Hypothalamus (tissue), 51 donors: ENCODE measurements around the gene OTX2.

Experiments
- DNase-seq, 51 donors: peaks; one replicate each; lab custom pipeline; 2025; lab: John Stamatoyannopoulos, UW

The OTX2 gene

DNA sequence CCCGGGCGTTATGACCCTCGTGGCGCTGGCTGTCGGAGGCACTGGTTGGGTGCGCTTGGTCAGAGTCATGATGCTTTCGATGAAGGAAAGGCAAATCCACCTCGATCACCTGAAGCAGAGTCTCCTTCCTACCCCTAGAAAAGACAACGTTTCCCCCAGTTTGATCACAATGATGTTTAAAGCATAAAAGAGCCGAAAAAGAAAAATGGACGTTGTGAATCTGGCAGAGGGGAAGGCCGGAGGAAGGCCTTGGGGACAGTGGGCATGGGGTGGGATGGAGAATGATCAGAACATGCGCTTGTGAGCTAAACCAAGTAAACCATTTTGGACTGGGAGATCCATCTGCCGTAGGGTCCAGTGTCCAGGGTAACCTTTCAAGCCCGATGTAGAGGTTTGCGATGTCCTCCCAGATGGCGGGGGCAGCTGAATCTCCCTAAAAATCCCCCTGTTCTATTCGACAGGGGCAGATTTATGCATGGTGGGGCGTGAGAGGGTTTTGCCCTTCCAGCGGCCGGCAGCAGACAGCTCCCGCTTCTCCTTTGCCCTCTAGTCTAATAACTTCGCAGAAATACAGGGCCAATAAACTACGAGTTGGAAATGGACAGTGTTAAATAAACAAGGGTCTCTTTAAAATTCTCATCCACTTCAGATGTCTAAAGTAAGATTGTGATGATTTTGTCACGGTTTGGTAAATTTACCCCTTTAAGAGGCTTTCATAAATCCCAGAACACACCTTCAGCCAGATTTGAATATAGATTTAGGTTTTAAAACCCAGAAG, 2.3 kb upstream of the OTX2 start:
- no peak for DNase-seq

DNA sequence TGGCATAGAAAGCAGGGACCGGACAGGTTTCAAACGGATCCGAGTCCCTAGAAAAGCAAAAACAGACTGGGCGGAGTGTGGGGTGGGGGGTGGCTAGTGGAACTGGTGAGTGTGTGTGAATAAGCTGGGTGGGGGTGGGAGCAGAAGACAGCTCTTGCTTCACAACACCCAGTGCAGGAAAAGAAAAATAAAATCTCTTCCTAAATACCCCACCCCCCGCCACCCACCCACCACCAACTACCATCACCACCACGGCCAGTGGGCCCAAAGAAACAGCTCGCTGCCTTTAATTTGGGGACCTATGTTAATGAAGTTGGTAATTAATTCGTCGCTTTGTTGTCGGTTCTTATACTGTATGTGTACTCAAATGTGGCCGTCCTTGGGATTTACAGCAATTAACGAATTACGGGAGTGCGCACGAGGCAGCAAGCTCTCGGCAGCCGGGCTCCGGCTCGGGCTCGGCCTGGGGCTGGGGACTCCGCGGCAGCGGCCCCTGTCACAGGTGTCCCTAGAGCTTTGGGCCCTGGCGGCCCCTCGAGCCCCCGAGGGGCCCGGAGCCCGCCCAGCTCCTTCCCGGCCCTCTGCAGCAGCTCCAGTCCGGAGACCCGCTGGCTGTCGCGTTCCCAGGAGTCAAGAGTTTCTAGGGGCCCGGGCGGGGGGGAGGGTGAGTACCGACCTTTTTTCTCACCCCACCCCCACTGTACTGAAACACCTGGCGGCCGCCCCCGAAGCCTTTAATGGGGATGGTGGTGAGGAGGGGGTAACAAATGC, 1.5 kb upstream of the OTX2 start:
- DNase-seq, result no peak

DNA sequence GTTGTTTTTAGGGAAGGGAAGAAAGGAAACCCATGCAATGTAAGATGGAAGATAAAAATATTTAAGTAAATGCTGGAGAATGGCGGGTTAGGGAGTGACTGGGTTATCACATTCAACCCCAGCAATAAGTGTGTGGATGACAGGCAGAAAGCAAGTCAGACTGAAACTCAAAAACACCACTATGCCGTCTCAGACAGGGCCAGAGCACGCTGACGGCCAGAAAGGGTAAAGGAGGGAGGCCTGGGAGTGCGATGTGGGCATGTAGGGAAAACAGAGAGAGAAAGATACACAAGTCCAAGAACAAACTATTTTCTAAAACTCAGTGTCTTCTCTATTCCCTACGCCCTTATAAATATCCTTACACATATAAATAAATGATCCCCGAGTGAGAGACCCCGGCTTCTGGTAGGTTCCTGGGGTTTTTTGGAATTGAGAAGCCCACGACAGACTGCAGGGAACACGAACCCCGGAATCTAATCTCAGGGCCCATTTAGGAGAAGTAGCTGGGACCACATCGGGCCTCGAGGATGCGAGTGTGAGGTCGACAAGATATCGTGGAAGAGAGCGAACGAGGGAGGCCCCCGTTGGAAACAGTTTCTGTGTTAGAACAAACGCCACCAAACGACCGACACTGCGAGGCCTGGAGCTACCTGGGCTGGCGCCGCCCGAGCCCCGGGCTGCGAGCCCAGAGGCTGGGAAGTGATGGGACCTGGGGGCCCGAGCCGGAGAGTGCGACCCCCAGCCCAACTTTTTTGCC, 735 bp upstream of the OTX2 start:
- no peak for DNase-seq

DNA sequence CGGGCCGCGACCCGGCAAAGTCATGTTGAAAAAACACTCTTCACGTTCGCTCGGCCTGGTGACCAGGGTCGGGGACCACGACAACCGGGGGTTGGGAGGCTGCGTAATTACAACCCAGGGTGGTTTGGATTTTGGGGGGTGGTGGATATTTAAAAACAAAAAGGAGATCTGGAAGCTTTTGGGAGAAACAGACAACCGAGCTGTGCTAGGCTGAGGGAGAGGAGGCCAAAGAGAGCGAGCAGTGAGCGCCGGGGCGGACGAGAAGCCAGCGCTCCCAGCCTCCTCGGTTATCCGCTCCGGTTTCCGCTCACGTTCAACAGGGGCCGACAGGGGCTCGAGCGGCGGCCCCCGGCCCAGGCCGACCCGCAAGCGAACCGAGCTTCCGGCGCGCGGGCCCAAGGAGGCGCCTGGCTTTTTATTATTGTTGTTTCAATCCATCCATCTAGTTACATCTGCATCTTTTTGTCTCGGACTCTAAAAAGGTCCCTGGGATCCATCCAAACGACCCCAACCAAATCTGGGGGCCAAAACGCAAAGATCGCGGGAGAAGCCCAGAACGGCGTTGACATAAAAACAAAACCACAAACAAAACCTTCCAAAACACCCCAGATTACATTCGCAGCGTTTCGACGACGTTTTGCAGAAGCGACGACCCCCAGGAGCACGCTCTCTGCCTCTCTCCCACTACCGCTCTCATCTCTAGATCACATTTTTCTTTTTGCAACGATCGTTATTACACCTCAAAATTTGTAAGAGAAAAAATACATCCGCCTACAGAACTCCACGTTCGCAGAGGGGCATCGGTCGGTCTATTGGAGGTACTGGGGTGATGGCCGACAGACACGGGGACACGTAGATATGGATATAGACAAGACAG, 771 bp downstream of the OTX2 start:
- no peak for DNase-seq

DNA sequence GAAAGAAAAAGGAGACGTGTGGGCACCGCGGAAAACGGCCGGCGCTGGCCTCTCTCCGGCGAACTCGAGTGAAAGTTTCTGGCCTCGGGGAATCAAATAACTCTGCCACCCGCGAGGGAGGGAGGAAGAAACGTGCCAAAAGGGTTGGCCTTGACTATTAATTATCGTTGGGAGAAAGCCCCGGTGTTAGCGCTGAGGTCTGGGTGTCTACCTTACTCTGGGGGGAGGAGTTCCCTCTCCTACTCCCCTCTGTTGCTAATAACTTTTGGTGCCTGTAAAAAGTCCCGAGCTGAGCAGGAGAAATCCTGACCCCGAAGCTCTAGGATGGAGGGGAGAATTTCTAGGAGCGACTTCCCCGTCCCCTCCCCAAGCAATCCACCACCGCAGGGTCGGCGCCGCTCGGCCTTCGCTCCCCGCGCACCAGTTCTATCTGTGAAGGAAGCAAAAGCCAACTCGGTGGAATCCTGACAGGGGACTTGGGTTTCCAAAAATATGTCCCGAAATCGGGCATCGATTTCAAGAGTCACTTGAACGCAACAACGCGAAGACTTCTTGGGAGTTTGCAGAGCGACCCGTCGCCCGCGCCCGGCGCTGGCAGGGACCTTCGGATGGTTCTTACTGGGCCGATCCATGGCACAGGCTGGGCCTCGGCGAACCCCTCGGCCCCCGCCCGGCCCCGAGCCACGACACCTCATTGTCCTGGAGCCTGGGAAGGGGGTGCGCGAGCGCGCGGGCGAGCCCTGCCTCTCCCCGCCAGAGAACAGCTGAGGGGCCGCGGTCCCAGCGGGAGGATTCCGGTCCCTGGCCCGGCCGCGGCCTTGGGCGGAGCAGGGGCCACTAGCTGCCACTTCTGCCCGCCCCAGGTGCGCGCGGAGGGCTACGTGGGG, 1.7 kb downstream of the OTX2 start:
- DNase-seq, result no peak

DNA sequence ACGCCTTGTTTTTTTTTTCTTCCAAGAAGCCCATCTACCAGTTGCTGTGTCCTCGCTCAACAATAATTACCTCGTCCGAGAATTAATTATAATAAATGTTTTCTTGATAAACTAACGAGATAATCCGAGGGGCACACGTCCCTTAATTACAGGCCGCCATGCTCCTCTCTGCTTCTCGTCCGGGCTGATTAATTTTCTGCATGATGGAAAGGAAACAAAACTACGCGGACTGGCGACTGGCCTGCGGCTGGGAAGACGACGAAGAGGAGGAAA, 2.2 kb downstream of the OTX2 start:
- DNase-seq, result no peak

DNA sequence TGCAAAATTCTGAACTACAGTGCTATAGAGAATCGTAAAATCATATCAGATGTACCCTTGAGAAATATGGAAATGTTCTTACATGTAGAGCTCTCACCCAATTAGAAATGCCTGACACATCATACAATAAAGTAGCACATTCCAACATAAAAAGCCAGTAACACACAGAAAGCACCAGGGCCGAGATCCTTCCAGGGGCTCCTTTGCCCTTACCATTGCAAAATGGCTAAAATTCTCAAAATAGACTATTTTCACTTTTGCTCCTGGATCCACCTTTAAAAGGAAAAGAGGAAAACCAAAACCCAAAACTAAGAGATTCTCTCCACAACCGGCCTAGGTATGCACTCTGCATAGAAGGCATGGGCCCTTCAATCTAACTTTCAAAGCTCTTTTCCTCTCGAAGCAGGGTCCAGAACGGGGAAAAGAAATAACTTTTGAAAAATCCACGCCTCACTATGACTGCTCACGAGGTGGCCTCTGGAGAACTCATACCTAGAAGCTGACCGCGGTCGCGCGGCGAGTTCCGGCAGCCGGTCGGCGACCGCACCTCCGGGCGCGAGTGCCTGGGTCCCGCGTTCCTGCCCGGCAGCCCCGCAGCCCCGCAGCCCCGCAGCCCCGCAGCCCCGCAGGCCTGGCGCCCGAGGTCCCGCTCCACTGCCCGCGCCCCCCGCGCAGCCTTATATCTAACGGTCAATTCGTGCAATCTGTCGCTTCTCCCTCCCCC, 2.7 kb downstream of the OTX2 start:
- no peak for DNase-seq

DNA sequence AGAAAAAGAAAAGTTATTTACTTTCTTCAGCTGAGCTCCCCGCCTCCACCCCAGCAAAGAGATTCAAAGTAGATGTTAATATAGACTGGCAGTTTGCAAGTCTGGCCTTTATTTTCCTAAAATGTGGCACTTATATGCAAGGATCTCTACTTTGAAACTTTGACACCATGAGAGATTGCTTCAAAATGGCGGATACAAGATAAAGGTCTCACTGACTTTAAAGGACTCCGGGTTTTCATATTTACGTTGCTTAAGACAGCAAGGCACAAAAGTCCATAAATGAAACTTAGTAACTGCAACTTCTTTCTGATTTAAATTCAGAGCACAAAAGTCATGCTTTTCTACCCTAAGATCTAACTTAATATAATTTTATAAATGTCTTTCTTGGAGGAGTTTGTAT, 3.5 kb downstream of the OTX2 start:
- DNase-seq, result no peak

DNA sequence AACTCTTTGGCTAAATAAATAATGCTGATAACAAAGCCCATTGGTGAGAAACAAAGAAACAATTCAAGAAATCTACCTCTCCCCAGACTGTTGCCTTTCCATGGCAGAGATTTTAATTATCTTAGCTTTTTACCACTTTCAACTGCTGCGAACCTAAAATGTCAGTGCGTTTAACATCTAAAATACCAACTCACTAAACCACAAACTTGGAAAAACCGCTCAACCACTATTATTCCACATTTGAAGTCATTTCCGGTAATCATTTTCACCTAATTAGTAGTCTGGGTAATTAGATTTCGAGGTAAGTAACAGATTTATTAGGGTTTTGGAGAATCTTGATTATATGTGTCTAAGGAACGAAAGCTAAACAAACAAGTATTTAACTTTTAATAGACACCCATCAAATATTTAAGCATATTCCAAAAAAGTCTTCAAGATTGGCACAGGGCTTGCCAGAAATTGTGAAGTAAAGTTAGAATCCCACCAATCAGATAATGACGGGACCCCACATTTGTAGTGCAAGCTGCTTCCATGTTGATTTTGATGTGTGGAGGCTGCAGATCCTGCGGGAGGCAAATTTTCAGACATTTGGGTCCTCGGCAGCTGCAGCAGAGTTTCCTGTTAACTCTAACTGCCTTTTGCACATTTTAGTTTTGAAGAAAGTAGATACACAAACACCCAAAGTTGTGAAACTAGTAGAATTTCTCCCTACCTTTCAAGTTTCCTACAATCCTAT, 4.1 kb downstream of the OTX2 start:
- no peak for DNase-seq

DNA sequence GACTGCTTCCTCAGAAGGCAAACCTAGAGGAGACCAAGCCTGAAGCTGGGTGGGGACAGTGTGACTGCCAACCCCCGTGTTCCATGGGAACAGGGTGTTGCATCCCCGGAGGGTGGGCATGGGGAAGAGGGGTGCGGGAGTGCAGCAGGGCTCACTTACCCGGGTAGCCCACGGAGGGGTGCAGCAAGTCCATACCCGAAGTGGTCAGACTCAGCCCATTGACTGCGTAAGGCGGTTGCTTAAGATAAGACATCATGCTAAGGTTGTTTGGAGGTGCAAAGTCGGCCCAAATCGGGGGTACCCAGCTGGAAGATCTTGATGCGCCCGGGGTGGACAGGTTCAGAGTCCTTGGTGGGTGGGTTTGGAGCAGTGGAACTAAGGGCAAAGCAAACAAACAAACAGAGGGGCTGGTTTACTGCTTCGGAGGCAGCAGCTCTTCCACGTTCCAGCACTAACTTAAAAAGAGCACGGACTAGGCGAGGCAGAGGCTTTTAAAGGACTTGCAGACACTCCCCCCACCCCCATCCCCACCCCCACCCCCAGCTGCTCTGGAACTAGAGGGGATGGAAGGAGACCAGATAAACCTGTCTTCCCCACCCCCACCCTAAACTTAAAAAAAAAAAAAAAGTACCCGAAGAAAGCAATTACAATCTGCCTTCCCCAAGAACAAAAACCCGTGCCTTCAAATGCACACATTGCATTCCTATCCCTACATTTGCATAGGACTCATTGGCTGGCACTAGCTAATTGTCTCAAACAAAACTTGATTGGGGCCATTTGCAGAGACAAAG, 4.9 kb downstream of the OTX2 start:
- no peak for DNase-seq

DNA sequence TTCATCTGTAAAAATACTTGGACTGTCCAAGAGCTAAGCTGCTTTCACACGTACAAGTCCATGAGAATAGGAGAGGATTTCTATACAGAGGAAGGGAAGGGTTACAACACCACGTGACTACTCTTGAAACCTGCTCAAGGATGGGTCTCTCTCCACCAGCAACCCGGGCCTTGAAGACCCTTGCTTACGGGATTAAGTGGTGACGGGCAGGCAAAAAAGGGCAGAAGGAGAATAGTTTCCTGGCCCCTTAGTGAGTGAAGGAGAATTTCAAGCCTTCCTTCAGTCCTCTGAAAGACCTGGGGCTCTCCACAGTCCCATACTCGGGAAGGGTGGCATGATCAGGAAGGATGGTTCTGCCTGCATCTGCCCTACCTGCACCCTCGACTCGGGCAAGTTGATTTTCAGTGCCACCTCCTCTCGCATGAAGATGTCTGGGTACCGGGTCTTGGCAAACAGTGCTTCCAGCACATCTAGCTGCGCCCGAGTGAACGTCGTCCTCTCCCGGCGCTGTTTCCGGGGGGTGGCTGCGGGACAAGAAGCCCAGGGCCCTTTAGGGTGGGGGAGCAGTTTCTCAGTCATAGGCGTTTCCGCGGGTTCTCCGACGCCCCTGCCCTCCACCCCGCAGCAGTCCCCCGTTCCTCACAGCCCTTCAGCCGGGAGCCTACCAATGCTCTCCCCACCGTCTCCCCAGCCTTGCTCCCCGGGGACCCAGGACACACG, 6.3 kb downstream of the OTX2 start:
- DNase-seq, result no peak

DNA sequence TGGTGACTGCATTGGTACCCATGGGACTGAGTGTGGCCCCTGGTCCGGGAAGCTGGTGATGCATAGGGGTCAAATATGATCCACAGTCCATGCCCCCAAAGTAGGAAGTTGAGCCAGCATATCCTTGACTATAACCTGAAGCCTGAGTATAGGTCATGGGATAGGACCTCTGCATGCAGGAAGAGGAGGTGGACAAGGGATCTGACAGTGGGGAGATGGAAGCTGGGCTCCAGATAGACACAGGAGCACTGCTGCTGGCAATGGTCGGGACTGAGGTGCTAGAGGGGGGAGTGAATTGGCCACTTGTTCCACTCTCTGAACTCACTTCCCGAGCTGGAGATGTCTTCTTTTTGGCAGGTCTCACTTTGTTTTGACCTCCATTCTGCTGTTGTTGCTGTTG, 8.4 kb downstream of the OTX2 start:
- DNase-seq, result no peak

DNA sequence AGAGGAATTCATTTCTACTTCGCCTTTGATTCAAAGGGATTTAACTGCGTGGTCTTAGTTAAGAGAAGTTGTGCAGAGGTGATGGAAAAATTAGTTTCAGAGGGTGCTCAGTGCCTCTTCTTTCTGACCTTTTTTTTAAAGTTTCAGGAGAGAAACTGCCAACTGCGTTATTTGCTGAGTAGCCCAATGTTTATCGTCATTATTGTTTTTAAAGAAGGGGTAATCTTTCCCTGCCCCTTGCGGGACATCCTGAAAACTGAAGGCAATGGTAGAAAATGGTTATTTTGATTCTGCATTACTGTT, 11.0 kb downstream of the OTX2 start:
- no peak for DNase-seq

DNA sequence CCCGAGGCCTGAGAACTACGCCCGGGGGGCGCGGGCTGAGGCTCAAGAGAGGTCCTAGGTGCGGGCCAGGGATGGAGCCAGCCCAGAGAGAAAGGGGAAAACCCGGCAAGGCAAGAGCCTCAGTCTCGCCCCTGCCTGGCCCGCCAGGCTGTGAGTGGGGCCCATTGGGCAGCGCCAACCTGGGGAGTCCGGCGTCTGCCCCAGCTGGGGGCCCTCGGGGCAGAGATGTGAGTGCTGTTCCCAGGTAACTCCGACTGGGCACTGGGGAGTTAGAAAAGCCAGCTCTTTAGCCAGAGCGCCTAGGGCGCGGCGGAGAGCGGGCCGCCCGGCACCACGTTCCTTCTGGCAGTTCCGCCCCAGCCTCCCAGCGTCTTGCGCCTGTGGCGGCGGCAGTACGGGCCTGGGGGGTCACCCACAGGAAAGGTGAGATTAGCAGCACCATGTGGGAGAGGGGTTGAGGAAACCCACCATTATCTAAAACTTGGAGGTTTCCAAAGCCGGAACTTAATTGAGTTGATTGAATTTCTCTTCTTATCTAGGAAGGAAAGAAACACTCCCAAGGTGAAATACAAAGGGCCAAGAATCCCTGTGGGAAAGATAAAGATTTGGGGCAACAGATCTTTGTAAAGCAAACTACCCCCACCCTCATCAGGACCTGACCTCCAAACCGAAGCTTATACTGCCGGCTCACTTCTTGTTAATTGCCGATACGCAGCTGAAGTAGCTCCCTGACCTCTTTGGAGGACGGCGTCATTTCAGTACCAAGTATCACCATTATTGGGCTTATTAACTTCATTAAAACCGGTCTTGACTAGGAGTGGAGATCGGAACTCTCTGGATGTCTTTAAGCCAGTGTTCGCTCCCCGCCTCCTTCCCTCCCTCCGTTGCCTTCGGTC, 11.6 kb downstream of the OTX2 start:
- DNase-seq, result no peak

DNA sequence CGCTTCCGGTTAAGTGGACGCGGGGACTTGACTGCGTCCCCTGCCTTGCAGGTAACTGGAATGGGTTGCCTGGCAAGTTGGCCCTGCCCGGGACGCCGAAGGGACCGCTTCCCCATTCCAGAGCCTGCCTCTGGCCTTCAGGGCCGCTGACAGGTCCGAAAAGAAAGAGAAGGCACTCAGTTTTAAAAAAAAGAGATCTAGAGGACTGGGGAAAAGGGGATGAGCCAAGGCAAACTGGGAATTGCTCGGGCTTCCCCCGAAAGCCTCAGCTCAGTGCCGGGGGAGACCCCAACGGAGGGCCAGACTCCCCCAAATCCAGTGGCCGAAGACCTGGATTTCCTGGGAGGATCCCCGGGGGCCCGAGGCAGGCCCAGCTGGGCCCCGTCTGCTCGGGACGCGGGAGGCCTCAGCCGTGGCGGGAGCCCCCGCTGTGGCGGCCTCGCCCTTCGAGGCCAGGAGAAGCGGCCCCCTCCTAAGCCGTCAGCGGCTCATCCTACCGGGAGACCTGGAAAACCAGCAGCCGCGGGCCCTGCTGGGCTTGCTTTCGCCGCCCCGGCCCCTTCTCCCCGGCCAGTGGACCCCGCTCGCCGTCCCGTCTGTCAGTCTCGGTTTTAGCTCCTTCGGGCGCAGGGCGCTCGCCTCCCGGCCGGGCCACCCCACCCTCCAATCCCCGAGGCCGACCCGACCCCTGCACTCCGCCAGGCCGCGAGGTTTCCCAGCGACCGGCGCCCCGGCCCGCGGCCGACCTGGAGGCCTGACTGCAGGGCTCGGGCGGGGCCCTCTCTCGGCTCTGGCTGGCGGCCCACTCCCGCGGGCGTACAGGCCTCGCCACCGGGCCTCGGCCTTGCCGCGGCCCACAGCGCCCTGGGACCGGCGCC, 12.5 kb downstream of the OTX2 start:
- no peak for DNase-seq
